Measurements from ENCODE around the gene ABR. TPM values are rescaled to one million over a fixed set of nuclear protein-coding genes. Genes with fewer than 3 reads are reported as not detected.

ABR gene
- total and polyA plus RNA-seq, 8 donors: 59.0 to 187 (median 80.5) TPM

GRCh38 chr17:1164935-1165556, 14.7 kb downstream of the ABR start:
- Histone ChIP-seq H3K36me3 (no peaks in the 10 kb centered on the region), H3K9me3 (no peaks in the 10 kb centered on the region), H3K27ac (peak overlapping the region in 1 of 2 donors; percentile 45), H3K4me1 (peaks cover 0 to 28% of the 10 kb centered on the region in 2 donors), H3K4me3 (no peak overlapping the region), H3K27me3 (no peaks in the 10 kb centered on the region)
- DNase-seq: no peak
- ATAC-seq: peak; percentile 30
- no peak for TF ChIP-seq CTCF (IDR thresholded peaks at IDR 0.05)
- intact Hi-C loops (cut with DNase I): no loop called here

- ATAC-seq: no peak
- intact Hi-C loops (cut with DNase I): no loop called here
- Histone ChIP-seq H3K9me3 (no peaks in the 10 kb centered on the region), H3K27me3 (no peaks in the 10 kb centered on the region), H3K27ac (no peak overlapping the region), H3K4me1 (peaks cover 0 to 25% of the 10 kb centered on the region in 2 donors), H3K4me3 (no peak overlapping the region), H3K36me3 (peaks cover 0 to 12% of the 10 kb centered on the region in 2 donors)
- no peak for TF ChIP-seq CTCF (IDR thresholded peaks at IDR 0.05)
- peak in 1 of 4 donors; percentile 42 for DNase-seq
Measured at GRCh38 chr17:1162116-1162855, 17.5 kb downstream of the ABR start.

- H3K4me3 ChIP-seq: no peak overlapping the region
- peaks cover 0 to 12% of the 10 kb centered on the region in 2 donors for H3K36me3 ChIP-seq
- intact Hi-C loops (cut with DNase I): no loop called here
- peaks cover 0 to 10% of the 10 kb centered on the region in 2 donors for H3K4me1 ChIP-seq
- ATAC-seq: no peak
- H3K9me3 ChIP-seq: no peaks in the 10 kb centered on the region
- DNase-seq: peak in 1 of 4 donors; percentile 57
- no peak for TF ChIP-seq CTCF (IDR thresholded peaks at IDR 0.05)
- H3K27ac ChIP-seq: no peak overlapping the region
- no peaks in the 10 kb centered on the region for H3K27me3 ChIP-seq
Measured at GRCh38 chr17:1160591-1161390, 19.0 kb downstream of the ABR start.

GRCh38 chr17:1159431-1160180, 20.2 kb downstream of the ABR start:
- peaks cover 0 to 12% of the 10 kb centered on the region in 2 donors for H3K36me3 ChIP-seq
- H3K27me3 ChIP-seq: no peaks in the 10 kb centered on the region
- H3K9me3 ChIP-seq: no peaks in the 10 kb centered on the region
- peak in 1 of 4 donors; percentile 72 for DNase-seq
- ATAC-seq: no peak
- TF ChIP-seq CTCF (IDR thresholded peaks at IDR 0.05): no peak
- H3K27ac ChIP-seq: no peak overlapping the region
- peaks cover 0 to 6% of the 10 kb centered on the region in 2 donors for H3K4me1 ChIP-seq
- no peak overlapping the region for H3K4me3 ChIP-seq
- intact Hi-C loops (cut with DNase I): no loop called here
